Mesenchymal stem cell (in vitro differentiated cells and primary cell): ENCODE measurements around the gene ZNF552.
"Not testable (repeated sequence)": the region's sequence is repeated elsewhere in the genome, so short reads cannot be mapped to it uniquely, and the experiment has no call there.

ENCODE experiments used
- DNase-seq: peaks from one replicate; pipeline ENCODE4 v3.0.0-alpha.2; 2013
- H2AFZ ChIP-seq: one replicate; pipeline ENCODE4 v1.6.1; 2013; ENCODE audit warnings: low read depth, mild to moderate bottlenecking, control low read depth, inconsistent platforms, low read length, moderate library complexity
- H2AK5ac ChIP-seq: 2 replicates; pipeline ENCODE4 v1.6.1; 2013; ENCODE audit warnings: low read length, moderate library complexity, mild to moderate bottlenecking, inconsistent platforms; ENCODE audit not compliant: severe bottlenecking
- H2BK120ac ChIP-seq: one replicate; pipeline ENCODE4 v1.6.1; 2013; ENCODE audit warnings: low read depth, mild to moderate bottlenecking, inconsistent platforms, low read length, moderate library complexity
- H2BK12ac ChIP-seq, 2 experiments: one replicate each; pipeline ENCODE4 v1.6.1; 2013; ENCODE audit warnings: inconsistent platforms in 2 of 2, low read length in 2 of 2, mild to moderate bottlenecking in 2 of 2, moderate library complexity in 2 of 2, control low read depth in 1 of 2
- H2BK15ac ChIP-seq: one replicate; pipeline ENCODE4 v1.6.1; 2013; ENCODE audit warnings: mild to moderate bottlenecking, low read depth, inconsistent platforms; ENCODE audit not compliant: poor library complexity, severe bottlenecking
- H2BK5ac ChIP-seq: 2 replicates; pipeline ENCODE4 v1.6.1; 2013; ENCODE audit warnings: low read depth, mild to moderate bottlenecking, low read length, control low read depth, inconsistent platforms; ENCODE audit not compliant: poor library complexity, severe bottlenecking
- H3K14ac ChIP-seq, 2 experiments: one replicate each; pipeline ENCODE4 v1.6.1; 2013; ENCODE audit warnings: inconsistent platforms in 2 of 2, low read length in 2 of 2, control low read depth in 1 of 2, mild to moderate bottlenecking in 1 of 2, moderate library complexity in 1 of 2
- H3K18ac ChIP-seq, 2 experiments: one replicate each; pipeline ENCODE4 v1.6.1; 2013; ENCODE audit warnings: inconsistent platforms in 2 of 2, low read length in 2 of 2, control low read depth in 1 of 2, low read depth in 1 of 2, mild to moderate bottlenecking in 1 of 2
- H3K23ac ChIP-seq, 2 experiments: one replicate each; pipeline ENCODE4 v1.6.1; 2013; ENCODE audit warnings: inconsistent platforms in 2 of 2, low read length in 2 of 2, mild to moderate bottlenecking in 2 of 2, moderate library complexity in 2 of 2, control low read depth in 1 of 2
- H3K27ac ChIP-seq: 2 replicates; pipeline ENCODE4 v1.5.1; 2013; ENCODE audit warnings: mild to moderate bottlenecking, moderate library complexity, low read length, control low read depth, inconsistent platforms; ENCODE audit not compliant: poor library complexity, severe bottlenecking
- H3K27me3 ChIP-seq, 2 experiments: 2 replicates each; pipeline versions ENCODE4 v1.6.1 to v1.7.0; 2013; ENCODE audit warnings: low read length in 2 of 2, mild to moderate bottlenecking in 2 of 2, moderate library complexity in 2 of 2, control low read depth in 1 of 2, inconsistent platforms in 1 of 2; ENCODE audit not compliant: control insufficient read depth in 1 of 2, insufficient read depth in 1 of 2
- H3K36me3 ChIP-seq, 2 experiments: 2 replicates each; pipeline versions ENCODE4 v1.6.1 to v1.7.0; 2013; ENCODE audit warnings: low read length in 2 of 2, control low read depth in 1 of 2, inconsistent platforms in 1 of 2, low read depth in 1 of 2, mild to moderate bottlenecking in 1 of 2; ENCODE audit not compliant: insufficient read depth in 2 of 2, control insufficient read depth in 1 of 2
- H3K4ac ChIP-seq, 2 experiments: one replicate each; pipeline ENCODE4 v1.6.1; 2013; ENCODE audit warnings: inconsistent platforms in 2 of 2, low read length in 2 of 2, mild to moderate bottlenecking in 2 of 2, moderate library complexity in 2 of 2, control low read depth in 1 of 2, low read depth in 1 of 2
- H3K4me1 ChIP-seq: 2 replicates; pipeline ENCODE4 v1.6.1; 2013; ENCODE audit warnings: low read depth, low read length, control low read depth; ENCODE audit not compliant: control insufficient read depth, insufficient read depth
- H3K4me2 ChIP-seq: 2 replicates; pipeline ENCODE4 v1.6.1; 2013; ENCODE audit warnings: low read length, mild to moderate bottlenecking, inconsistent platforms; ENCODE audit not compliant: poor library complexity, severe bottlenecking
- H3K4me3 ChIP-seq, 2 experiments: 2 replicates each; pipeline versions ENCODE4 v1.5.1 to v1.7.0; 2013; ENCODE audit warnings: low read length in 2 of 2, mild to moderate bottlenecking in 2 of 2, control low read depth in 1 of 2, low read depth in 1 of 2; ENCODE audit not compliant: insufficient read depth in 1 of 2
- H3K79me1 ChIP-seq: replicated peaks from 2 replicates; pipeline ENCODE4 v1.6.1; 2013; ENCODE audit warnings: mild to moderate bottlenecking, control low read depth, low read length, inconsistent platforms; ENCODE audit not compliant: poor library complexity, severe bottlenecking
- H3K9ac ChIP-seq: 2 replicates; pipeline ENCODE4 v1.7.0; 2013; ENCODE audit warnings: mild to moderate bottlenecking, low read length, moderate library complexity
- H3K9me3 ChIP-seq: 2 replicates; pipeline ENCODE4 v1.7.0; 2013; ENCODE audit warnings: mild to moderate bottlenecking, low read length; ENCODE audit not compliant: control insufficient read depth
- H4K8ac ChIP-seq: one replicate; pipeline ENCODE4 v1.6.1; 2013; ENCODE audit warnings: inconsistent platforms, mild to moderate bottlenecking, low read length, moderate library complexity
- H4K91ac ChIP-seq: one replicate; pipeline ENCODE4 v1.6.1; 2013; ENCODE audit warnings: mild to moderate bottlenecking, low read length, inconsistent platforms
- WGBS: methylation state at CpG from one replicate; pipeline ENCODE4 v1.1.7; 2013; ENCODE audit warnings: mixed read lengths; 5-methylcytosine and 5-hydroxymethylcytosine counted together

ZNF552 gene

GRCh38 chr19:57810410-57811295 is 4.1 kb downstream of the ZNF552 start:
- not testable (repeated sequence) for H4K8ac ChIP-seq, DNase-seq, H3K27ac ChIP-seq, H3K9ac ChIP-seq, H3K27me3 ChIP-seq, H2BK5ac ChIP-seq, H2BK120ac ChIP-seq, H3K18ac ChIP-seq, H2AFZ ChIP-seq, H3K4me2 ChIP-seq, H3K4me3 ChIP-seq, H2BK15ac ChIP-seq, H3K14ac ChIP-seq, H4K91ac ChIP-seq, H3K23ac ChIP-seq, H3K9me3 ChIP-seq, H2BK12ac ChIP-seq, H3K4ac ChIP-seq, H2AK5ac ChIP-seq
- peaks cover 28 to 36% of the 10 kb centered on the region in 2 experiments for H3K36me3 ChIP-seq
- H3K79me1 ChIP-seq = peaks cover 34% of the 10 kb centered on the region
- H3K4me1 ChIP-seq = peaks cover 12% of the 10 kb centered on the region
- WGBS = 73% methylated on average over 15 of the region's 17 CpGs

- Histone ChIP-seq H3K9ac (no peak overlapping the region), H3K4me3 (no peak overlapping the region), H3K79me1 (peaks cover 23% of the 10 kb centered on the region), H3K14ac (no peak overlapping the region), H2BK15ac (no peak overlapping the region), H2BK120ac (no peak overlapping the region), H2BK12ac (no peak overlapping the region), H3K23ac (no peak overlapping the region), H4K91ac (no peak overlapping the region), H3K36me3 (peaks cover 23 to 37% of the 10 kb centered on the region in 2 experiments), H3K4me1 (peaks cover 8% of the 10 kb centered on the region), H3K9me3 (no peaks in the 10 kb centered on the region), H3K27ac (no peak overlapping the region), H2BK5ac (no peak overlapping the region), H3K27me3 (no peaks in the 10 kb centered on the region), H2AK5ac (no peak overlapping the region), H4K8ac (no peak overlapping the region), H2AFZ (no peak overlapping the region), H3K4ac (no peak overlapping the region), H3K18ac (no peak overlapping the region), H3K4me2 (no peak overlapping the region)
- WGBS = 100% methylated on average over 1 of the region's 2 CpGs
- DNase-seq = peak; percentile 43
Measured at GRCh38 chr19:57807541-57807940, 7.2 kb downstream of the ZNF552 start.

DNA sequence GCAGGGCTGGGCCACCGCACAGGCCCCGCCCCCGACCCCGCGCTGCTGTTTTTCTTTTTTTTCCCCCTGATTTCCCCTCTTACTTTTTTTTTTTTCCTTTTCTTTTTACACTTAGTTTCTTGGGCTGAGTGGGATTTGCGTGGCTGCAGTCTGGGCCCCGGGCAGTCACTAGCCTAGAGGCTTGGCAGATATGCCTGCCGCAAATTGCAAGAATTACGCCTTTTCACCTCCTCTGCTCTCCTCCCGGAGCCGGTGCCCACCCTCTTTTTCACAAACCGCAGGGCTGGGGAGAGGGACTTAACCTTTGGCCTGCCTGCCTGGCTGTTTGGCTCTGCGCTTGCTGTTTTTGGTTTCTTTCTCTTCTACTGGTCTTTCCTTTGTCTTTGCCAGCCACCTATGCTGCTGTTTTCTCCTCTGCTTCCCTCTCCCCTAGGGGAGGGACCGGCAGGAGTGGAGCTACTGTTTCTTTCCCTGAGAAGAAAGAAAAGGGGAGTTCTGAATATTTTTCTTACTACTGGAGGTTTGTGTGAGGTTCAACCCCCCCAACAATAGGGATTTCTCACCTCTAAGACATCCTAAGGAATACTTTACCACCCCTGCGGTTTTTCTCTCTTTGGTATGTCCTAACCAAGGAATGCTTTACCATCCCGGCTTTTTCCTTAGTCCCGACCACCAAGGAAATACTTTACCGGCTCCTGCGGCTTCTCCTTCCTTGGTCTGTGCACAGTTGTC is 11.0 kb downstream of the ZNF552 start:
- H3K9ac ChIP-seq = peak overlapping the region; percentile 90
- no peak overlapping the region for H2AFZ ChIP-seq
- DNase-seq = peak; percentile 86
- H3K14ac ChIP-seq = peak overlapping the region in 1 of 2 experiments; percentile 71
- 0% methylated on average over 18 of the region's 19 CpGs for WGBS
- peak overlapping the region; percentile 92 for H3K4me2 ChIP-seq
- peak overlapping the region; percentile 100 for H2BK15ac ChIP-seq
- H2BK120ac ChIP-seq = peak overlapping the region; percentile 98
- peak overlapping the region; percentile 71 to 79 for H3K4me3 ChIP-seq
- peak overlapping the region; percentile 100 for H3K27ac ChIP-seq
- peak overlapping the region; percentile 97 for H2AK5ac ChIP-seq
- H3K4ac ChIP-seq = peak overlapping the region; percentile 94 to 95
- H4K8ac ChIP-seq = peak overlapping the region; percentile 96
- H3K23ac ChIP-seq = peak overlapping the region in 1 of 2 experiments; percentile 60
- H3K18ac ChIP-seq = peak overlapping the region; percentile 98 to 99
- H3K36me3 ChIP-seq = peaks cover 15 to 24% of the 10 kb centered on the region in 2 experiments
- peak overlapping the region; percentile 95 for H4K91ac ChIP-seq
- H3K27me3 ChIP-seq = no peaks in the 10 kb centered on the region
- peaks cover 29% of the 10 kb centered on the region for H3K79me1 ChIP-seq
- no peaks in the 10 kb centered on the region for H3K9me3 ChIP-seq
- peak overlapping the region in 1 of 2 experiments; percentile 63 for H2BK12ac ChIP-seq
- peaks cover 9% of the 10 kb centered on the region for H3K4me1 ChIP-seq
- H2BK5ac ChIP-seq = peak overlapping the region; percentile 99

- no peak overlapping the region for H4K8ac ChIP-seq
- H3K4me3 ChIP-seq = peak overlapping the region; percentile 71 to 79
- no peak overlapping the region for H3K23ac ChIP-seq
- H3K18ac ChIP-seq = no peak overlapping the region
- H3K14ac ChIP-seq = no peak overlapping the region
- no peak overlapping the region for H2AK5ac ChIP-seq
- no peaks in the 10 kb centered on the region for H3K27me3 ChIP-seq
- no peaks in the 10 kb centered on the region for H3K9me3 ChIP-seq
- peaks cover 15 to 21% of the 10 kb centered on the region in 2 experiments for H3K36me3 ChIP-seq
- no peak overlapping the region for H2AFZ ChIP-seq
- H3K4me1 ChIP-seq = peaks cover 9% of the 10 kb centered on the region
- peak overlapping the region; percentile 90 for H3K9ac ChIP-seq
- peak overlapping the region; percentile 100 for H3K27ac ChIP-seq
- no peak overlapping the region for H4K91ac ChIP-seq
- WGBS = 3% methylated on average over 6 of the region's 6 CpGs
- H2BK5ac ChIP-seq = peak overlapping the region; percentile 99
- no peak overlapping the region for H2BK12ac ChIP-seq
- peak overlapping the region; percentile 92 for H3K4me2 ChIP-seq
- H2BK15ac ChIP-seq = no peak overlapping the region
- no peak for DNase-seq
- H2BK120ac ChIP-seq = peak overlapping the region; percentile 98
- peaks cover 28% of the 10 kb centered on the region for H3K79me1 ChIP-seq
- no peak overlapping the region for H3K4ac ChIP-seq
Measured at GRCh38 chr19:57803265-57803593, 11.5 kb downstream of the ZNF552 start.
